ENCODE data around the gene KRT82. TPM values are rescaled to one million over a fixed set of nuclear protein-coding genes. Genes with fewer than 3 reads are reported as not detected.
A peak's percentile ranks its signal among the peaks of the same experiment; 100 is the strongest.

Gene KRT82
- total RNA-seq, 2 donors from 2014 or later, result not detected

GRCh38 chr12:52363111-52363679, 42.9 kb downstream of the KRT82 start:
- no peaks in the 10 kb centered on the region for H3K9me3 ChIP-seq
- 97% methylated on average over 12 of the region's 12 CpGs for WGBS
- no peaks in the 10 kb centered on the region for H3K4me1 ChIP-seq (replicated peaks)
- no peaks in the 10 kb centered on the region for H3K27me3 ChIP-seq (replicated peaks; ENCODE audit: insufficient read depth)
- no peak for DNase-seq (ENCODE audit: low spot score)
- no peak overlapping the region for H3K27ac ChIP-seq
- intact Hi-C loops (cut with DNase I), result no loop called here
- H3K4me3 ChIP-seq, result no peak overlapping the region
- TF ChIP-seq CTCF (IDR thresholded peaks at IDR 0.05), result no peak
- TF ChIP-seq POLR2AphosphoS5 (IDR thresholded peaks at IDR 0.05), result no peak
- TF ChIP-seq POLR2A (IDR thresholded peaks at IDR 0.05), result no peak
- H3K36me3 ChIP-seq, result no peaks in the 10 kb centered on the region

- 91% methylated on average over 11 of the region's 11 CpGs for WGBS
- no peaks in the 10 kb centered on the region for H3K9me3 ChIP-seq
- intact Hi-C loops (cut with DNase I), result no loop called here
Observed at GRCh38 chr12:52362118-52362726, 43.9 kb downstream of the KRT82 start.

GRCh38 chr12:52361553-52361952, 44.6 kb downstream of the KRT82 start:
- TF ChIP-seq CTCF (IDR thresholded peaks at IDR 0.05) (no peak), POLR2A (IDR thresholded peaks at IDR 0.05) (no peak), POLR2AphosphoS5 (IDR thresholded peaks at IDR 0.05) (no peak)
- Histone ChIP-seq H3K27ac (no peak overlapping the region), H3K4me1 (replicated peaks) (no peaks in the 10 kb centered on the region), H3K27me3 (replicated peaks; ENCODE audit: insufficient read depth) (no peaks in the 10 kb centered on the region), H3K36me3 (no peaks in the 10 kb centered on the region), H3K9me3 (no peaks in the 10 kb centered on the region), H3K4me3 (no peak overlapping the region)
- WGBS, result 90% methylated on average over 1 of the region's 1 CpG
- intact Hi-C loops (cut with DNase I), result no loop called here
- no peak for DNase-seq (ENCODE audit: low spot score)

More at GRCh38 chr12:52362118-52362726, 43.9 kb downstream of the KRT82 start:
- TF ChIP-seq POLR2A (IDR thresholded peaks at IDR 0.05) (no peak), POLR2AphosphoS5 (IDR thresholded peaks at IDR 0.05) (no peak), CTCF (IDR thresholded peaks at IDR 0.05) (no peak)
- Histone ChIP-seq H3K4me1 (replicated peaks) (no peaks in the 10 kb centered on the region), H3K27me3 (replicated peaks; ENCODE audit: insufficient read depth) (no peaks in the 10 kb centered on the region), H3K36me3 (no peaks in the 10 kb centered on the region), H3K27ac (no peak overlapping the region), H3K4me3 (no peak overlapping the region)
- no peak for DNase-seq (ENCODE audit: low spot score)

- intact Hi-C loops (cut with DNase I), result no loop called here
- H3K27me3 ChIP-seq (replicated peaks; ENCODE audit: insufficient read depth), result no peaks in the 10 kb centered on the region
- no peak for TF ChIP-seq POLR2A (IDR thresholded peaks at IDR 0.05)
- TF ChIP-seq POLR2AphosphoS5 (IDR thresholded peaks at IDR 0.05), result peak; percentile 48
- DNase-seq (ENCODE audit: low spot score), result peak; percentile 48
- H3K27ac ChIP-seq, result no peak overlapping the region
- no peaks in the 10 kb centered on the region for H3K36me3 ChIP-seq
- no peak overlapping the region for H3K4me3 ChIP-seq
- H3K4me1 ChIP-seq (replicated peaks), result no peaks in the 10 kb centered on the region
- WGBS, result 64% methylated on average over 13 of the region's 13 CpGs
- no peaks in the 10 kb centered on the region for H3K9me3 ChIP-seq
Observed at GRCh38 chr12:52360663-52361271, 45.4 kb downstream of the KRT82 start.

- WGBS, result 73% methylated on average over 7 of the region's 7 CpGs
- H3K4me3 ChIP-seq, result no peak overlapping the region
- DNase-seq (ENCODE audit: low spot score), result no peak
- no peaks in the 10 kb centered on the region for H3K36me3 ChIP-seq
- H3K27me3 ChIP-seq (replicated peaks; ENCODE audit: insufficient read depth), result no peaks in the 10 kb centered on the region
- H3K9me3 ChIP-seq, result no peaks in the 10 kb centered on the region
- no peak overlapping the region for H3K27ac ChIP-seq
- no peaks in the 10 kb centered on the region for H3K4me1 ChIP-seq (replicated peaks)
- TF ChIP-seq CTCF (IDR thresholded peaks at IDR 0.05) (no peak), POLR2AphosphoS5 (IDR thresholded peaks at IDR 0.05) (no peak), POLR2A (IDR thresholded peaks at IDR 0.05) (no peak)
- intact Hi-C loops (cut with DNase I), result no loop called here
Observed at GRCh38 chr12:52360106-52360662, 46.0 kb downstream of the KRT82 start.

Data from prostate gland (tissue), 2 donors.